ENCODE results near the gene NDEL1.

Gene NDEL1

GRCh38 chr17:8398980-8399379, 36.7 kb upstream of the NDEL1 start:
- no peak overlapping the region for H3K4me3 ChIP-seq (ENCODE audit: low read depth in 1 of 2, low read length in 2 of 2)
- H3K4me1 ChIP-seq (ENCODE audit: control insufficient read depth in 1 of 2, insufficient read depth in 2 of 2, low read length in 2 of 2): peaks cover under 1 to 1% of the 10 kb centered on the region in 2 donors
- H3K9ac ChIP-seq (ENCODE audit: low read depth in 1 of 2, low read length in 2 of 2): no peak overlapping the region
- no peak overlapping the region for H3K27ac ChIP-seq (ENCODE audit: low read depth, low read length)
- H3K36me3 ChIP-seq (ENCODE audit: control insufficient read depth in 1 of 2, insufficient read depth in 2 of 2, low read length in 2 of 2): no peaks in the 10 kb centered on the region
- H3K27me3 ChIP-seq (ENCODE audit: control insufficient read depth in 1 of 2, insufficient read depth in 2 of 2, low read length in 2 of 2): peaks cover 8 to 37% of the 10 kb centered on the region in 2 donors
- H3K9me3 ChIP-seq (ENCODE audit: control insufficient read depth in 1 of 2, low read length in 2 of 2): no peaks in the 10 kb centered on the region

- Histone ChIP-seq H3K4me1 (ENCODE audit: control insufficient read depth in 1 of 2, insufficient read depth in 2 of 2, low read length in 2 of 2) (peaks cover 0 to 6% of the 10 kb centered on the region in 2 donors), H3K9me3 (ENCODE audit: control insufficient read depth in 1 of 2, low read length in 2 of 2) (no peaks in the 10 kb centered on the region), H3K36me3 (ENCODE audit: control insufficient read depth in 1 of 2, insufficient read depth in 2 of 2, low read length in 2 of 2) (no peaks in the 10 kb centered on the region), H3K4me3 (ENCODE audit: low read depth in 1 of 2, low read length in 2 of 2) (no peak overlapping the region), H3K27ac (ENCODE audit: low read depth, low read length) (no peak overlapping the region), H3K9ac (ENCODE audit: low read depth in 1 of 2, low read length in 2 of 2) (no peak overlapping the region), H3K27me3 (ENCODE audit: control insufficient read depth in 1 of 2, insufficient read depth in 2 of 2, low read length in 2 of 2) (peaks cover 11 to 28% of the 10 kb centered on the region in 2 donors)
These were observed 34.6 kb upstream of the NDEL1 start for GRCh38 chr17:8401107-8401506.

GRCh38 chr17:8402921-8403536, 32.7 kb upstream of the NDEL1 start:
- H3K27ac ChIP-seq (ENCODE audit: low read depth, low read length): no peak overlapping the region
- H3K4me1 ChIP-seq (ENCODE audit: control insufficient read depth in 1 of 2, insufficient read depth in 2 of 2, low read length in 2 of 2): peaks cover 0 to 9% of the 10 kb centered on the region in 2 donors
- H3K9me3 ChIP-seq (ENCODE audit: control insufficient read depth in 1 of 2, low read length in 2 of 2): no peaks in the 10 kb centered on the region
- no peak overlapping the region for H3K4me3 ChIP-seq (ENCODE audit: low read depth in 1 of 2, low read length in 2 of 2)
- H3K9ac ChIP-seq (ENCODE audit: low read depth in 1 of 2, low read length in 2 of 2): no peak overlapping the region
- H3K27me3 ChIP-seq (ENCODE audit: control insufficient read depth in 1 of 2, insufficient read depth in 2 of 2, low read length in 2 of 2): peaks cover 6 to 9% of the 10 kb centered on the region in 2 donors
- H3K36me3 ChIP-seq (ENCODE audit: control insufficient read depth in 1 of 2, insufficient read depth in 2 of 2, low read length in 2 of 2): no peaks in the 10 kb centered on the region

GRCh38 chr17:8405499-8406016, 30.1 kb upstream of the NDEL1 start:
- Histone ChIP-seq H3K27ac (ENCODE audit: low read depth, low read length) (no peak overlapping the region), H3K27me3 (ENCODE audit: control insufficient read depth in 1 of 2, insufficient read depth in 2 of 2, low read length in 2 of 2) (peaks cover 3 to 5% of the 10 kb centered on the region in 2 donors)

GRCh38 chr17:8406174-8406573, 29.5 kb upstream of the NDEL1 start:
- H3K9ac ChIP-seq (ENCODE audit: low read depth in 1 of 2, low read length in 2 of 2): no peak overlapping the region
- H3K36me3 ChIP-seq (ENCODE audit: control insufficient read depth in 1 of 2, insufficient read depth in 2 of 2, low read length in 2 of 2): no peaks in the 10 kb centered on the region
- H3K4me1 ChIP-seq (ENCODE audit: control insufficient read depth in 1 of 2, insufficient read depth in 2 of 2, low read length in 2 of 2): peaks cover 5 to 18% of the 10 kb centered on the region in 2 donors
- no peak overlapping the region for H3K27ac ChIP-seq (ENCODE audit: low read depth, low read length)
- H3K9me3 ChIP-seq (ENCODE audit: control insufficient read depth in 1 of 2, low read length in 2 of 2): no peaks in the 10 kb centered on the region
- H3K27me3 ChIP-seq (ENCODE audit: control insufficient read depth in 1 of 2, insufficient read depth in 2 of 2, low read length in 2 of 2): peaks cover 0 to 3% of the 10 kb centered on the region in 2 donors
- no peak overlapping the region for H3K4me3 ChIP-seq (ENCODE audit: low read depth in 1 of 2, low read length in 2 of 2)

More at GRCh38 chr17:8405499-8406016, 30.1 kb upstream of the NDEL1 start:
- Histone ChIP-seq H3K9me3 (ENCODE audit: control insufficient read depth in 1 of 2, low read length in 2 of 2) (no peaks in the 10 kb centered on the region), H3K9ac (ENCODE audit: low read depth in 1 of 2, low read length in 2 of 2) (no peak overlapping the region), H3K4me1 (ENCODE audit: control insufficient read depth in 1 of 2, insufficient read depth in 2 of 2, low read length in 2 of 2) (peaks cover 3 to 15% of the 10 kb centered on the region in 2 donors), H3K36me3 (ENCODE audit: control insufficient read depth in 1 of 2, insufficient read depth in 2 of 2, low read length in 2 of 2) (no peaks in the 10 kb centered on the region), H3K4me3 (ENCODE audit: low read depth in 1 of 2, low read length in 2 of 2) (no peak overlapping the region)

- Histone ChIP-seq H3K4me3 (ENCODE audit: low read depth in 1 of 2, low read length in 2 of 2) (no peak overlapping the region), H3K27ac (ENCODE audit: low read depth, low read length) (no peak overlapping the region)
These were observed 27.3 kb upstream of the NDEL1 start for GRCh38 chr17:8408371-8408770.

GRCh38 chr17:8409966-8410882, 25.5 kb upstream of the NDEL1 start:
- Histone ChIP-seq H3K4me1 (ENCODE audit: control insufficient read depth in 1 of 2, insufficient read depth in 2 of 2, low read length in 2 of 2) (peaks cover 5 to 34% of the 10 kb centered on the region in 2 donors), H3K9ac (ENCODE audit: low read depth in 1 of 2, low read length in 2 of 2) (peak overlapping the region in 1 of 2 donors; percentile 1), H3K36me3 (ENCODE audit: control insufficient read depth in 1 of 2, insufficient read depth in 2 of 2, low read length in 2 of 2) (no peaks in the 10 kb centered on the region), H3K4me3 (ENCODE audit: low read depth in 1 of 2, low read length in 2 of 2) (peak overlapping the region in 1 of 2 donors; percentile 10), H3K27ac (ENCODE audit: low read depth, low read length) (no peak overlapping the region), H3K9me3 (ENCODE audit: control insufficient read depth in 1 of 2, low read length in 2 of 2) (no peaks in the 10 kb centered on the region), H3K27me3 (ENCODE audit: control insufficient read depth in 1 of 2, insufficient read depth in 2 of 2, low read length in 2 of 2) (peaks cover 0 to 3% of the 10 kb centered on the region in 2 donors)

More at GRCh38 chr17:8408371-8408770, 27.3 kb upstream of the NDEL1 start:
- H3K27me3 ChIP-seq (ENCODE audit: control insufficient read depth in 1 of 2, insufficient read depth in 2 of 2, low read length in 2 of 2): peaks cover 0 to 3% of the 10 kb centered on the region in 2 donors
- no peaks in the 10 kb centered on the region for H3K9me3 ChIP-seq (ENCODE audit: control insufficient read depth in 1 of 2, low read length in 2 of 2)
- no peak overlapping the region for H3K9ac ChIP-seq (ENCODE audit: low read depth in 1 of 2, low read length in 2 of 2)
- H3K4me1 ChIP-seq (ENCODE audit: control insufficient read depth in 1 of 2, insufficient read depth in 2 of 2, low read length in 2 of 2): peaks cover 5 to 34% of the 10 kb centered on the region in 2 donors
- H3K36me3 ChIP-seq (ENCODE audit: control insufficient read depth in 1 of 2, insufficient read depth in 2 of 2, low read length in 2 of 2): no peaks in the 10 kb centered on the region

GRCh38 chr17:8410883-8411238, 24.8 kb upstream of the NDEL1 start:
- H3K4me3 ChIP-seq (ENCODE audit: low read depth in 1 of 2, low read length in 2 of 2): no peak overlapping the region
- H3K36me3 ChIP-seq (ENCODE audit: control insufficient read depth in 1 of 2, insufficient read depth in 2 of 2, low read length in 2 of 2): no peaks in the 10 kb centered on the region
- H3K27ac ChIP-seq (ENCODE audit: low read depth, low read length): no peak overlapping the region
- no peaks in the 10 kb centered on the region for H3K27me3 ChIP-seq (ENCODE audit: control insufficient read depth in 1 of 2, insufficient read depth in 2 of 2, low read length in 2 of 2)
- H3K9ac ChIP-seq (ENCODE audit: low read depth in 1 of 2, low read length in 2 of 2): peak overlapping the region in 1 of 2 donors; percentile 1
- peaks cover 5 to 30% of the 10 kb centered on the region in 2 donors for H3K4me1 ChIP-seq (ENCODE audit: control insufficient read depth in 1 of 2, insufficient read depth in 2 of 2, low read length in 2 of 2)
- no peaks in the 10 kb centered on the region for H3K9me3 ChIP-seq (ENCODE audit: control insufficient read depth in 1 of 2, low read length in 2 of 2)

- no peak overlapping the region for H3K4me3 ChIP-seq (ENCODE audit: low read depth in 1 of 2, low read length in 2 of 2)
- no peak overlapping the region for H3K9ac ChIP-seq (ENCODE audit: low read depth in 1 of 2, low read length in 2 of 2)
- H3K4me1 ChIP-seq (ENCODE audit: control insufficient read depth in 1 of 2, insufficient read depth in 2 of 2, low read length in 2 of 2): peaks cover 5 to 25% of the 10 kb centered on the region in 2 donors
- H3K9me3 ChIP-seq (ENCODE audit: control insufficient read depth in 1 of 2, low read length in 2 of 2): no peaks in the 10 kb centered on the region
- H3K36me3 ChIP-seq (ENCODE audit: control insufficient read depth in 1 of 2, insufficient read depth in 2 of 2, low read length in 2 of 2): no peaks in the 10 kb centered on the region
- no peak overlapping the region for H3K27ac ChIP-seq (ENCODE audit: low read depth, low read length)
- H3K27me3 ChIP-seq (ENCODE audit: control insufficient read depth in 1 of 2, insufficient read depth in 2 of 2, low read length in 2 of 2): no peaks in the 10 kb centered on the region
These were observed 23.6 kb upstream of the NDEL1 start for GRCh38 chr17:8412089-8412488.

GRCh38 chr17:8413328-8413727, 22.4 kb upstream of the NDEL1 start:
- Histone ChIP-seq H3K4me3 (ENCODE audit: low read depth in 1 of 2, low read length in 2 of 2) (no peak overlapping the region), H3K9ac (ENCODE audit: low read depth in 1 of 2, low read length in 2 of 2) (no peak overlapping the region), H3K27me3 (ENCODE audit: control insufficient read depth in 1 of 2, insufficient read depth in 2 of 2, low read length in 2 of 2) (no peaks in the 10 kb centered on the region), H3K9me3 (ENCODE audit: control insufficient read depth in 1 of 2, low read length in 2 of 2) (no peaks in the 10 kb centered on the region), H3K4me1 (ENCODE audit: control insufficient read depth in 1 of 2, insufficient read depth in 2 of 2, low read length in 2 of 2) (peaks cover 5 to 25% of the 10 kb centered on the region in 2 donors), H3K36me3 (ENCODE audit: control insufficient read depth in 1 of 2, insufficient read depth in 2 of 2, low read length in 2 of 2) (no peaks in the 10 kb centered on the region), H3K27ac (ENCODE audit: low read depth, low read length) (no peak overlapping the region)

Measured in duodenal mucosa (tissue), 2 donors.